GM12878 (cell line): ENCODE measurements around the gene PACS1. TPM values are rescaled to one million over a fixed set of nuclear protein-coding genes. Genes with fewer than 3 reads are reported as not detected.

Experiments
- ATAC-seq: fragments of 200-7000 bp; cut with Tn5 transposase; 3 replicates; pipeline ENCODE4 v1.9.1; 2020; ENCODE audit warnings: mild to moderate bottlenecking, moderate library complexity
- BruUV-seq: library from RNA; stranded (reverse); fragments of 400-500 nt; replicated peaks from 2 replicates; lab custom pipeline; 2021; lab: Mats Ljungman, UMichigan
- CTCF ChIA-PET: fragments of 300-600 bp; sonication (Branson Sonifier 250); formaldehyde crosslinking; extraction: SDS; loops from one replicate; lab custom pipeline; 2021; ENCODE audit warnings: inconsistent platforms; lab: Yijun Ruan, JAX
- POLR2A ChIA-PET: fragments of 350-600 bp; formaldehyde crosslinking; extraction: SDS; loops from one replicate; lab custom pipeline; 2021; ENCODE audit warnings: inconsistent platforms; lab: Charles Lee
- RAD21 ChIA-PET: fragments of 300-600 bp; sonication (Branson Sonifier 250); formaldehyde crosslinking; loops from one replicate; lab custom pipeline; 2023; ENCODE audit warnings: antibody characterized with exemption; ENCODE audit not compliant: unreplicated experiment; lab: Charles Lee
- SMC1A ChIA-PET: fragments of 300-600 bp; sonication (Branson Sonifier 250); formaldehyde crosslinking; loops from one replicate; lab custom pipeline; 2023; ENCODE audit not compliant: unreplicated experiment, uncharacterized antibody; lab: Charles Lee
- DNase-seq: peaks from one replicate; pipeline ENCODE4 v3.0.0-alpha.2; 2011; ENCODE audit warnings: low read depth, low spot score
- FAIRE-seq: peaks from 3 replicates; lab custom pipeline; 2011; peaks lifted over from hg19 to GRCh38; lab: Jason Lieb, UNC
- H2AFZ ChIP-seq: 2 replicates; pipeline ENCODE4 v1.6.0; 2011; ENCODE audit warnings: low read depth, low read length, control low read depth; ENCODE audit not compliant: control insufficient read depth
- H3K27ac ChIP-seq: 2 replicates; pipeline ENCODE4 v1.5.1; 2011; ENCODE audit warnings: control low read depth; ENCODE audit not compliant: control insufficient read depth, insufficient read depth
- H3K27me3 ChIP-seq, 2 experiments: replicated peaks in 1 of 2; 2 replicates each; pipeline versions ENCODE4 v1.6.0 to v1.6.1; 2011; ENCODE audit warnings: low read length in 1 of 2; ENCODE audit not compliant: control insufficient read depth in 2 of 2, insufficient read depth in 2 of 2
- H3K36me3 ChIP-seq, 2 experiments: 2 replicates each; pipeline ENCODE4 v1.5.1; 2011; ENCODE audit warnings: low read length in 1 of 2; ENCODE audit not compliant: control insufficient read depth in 2 of 2, insufficient read depth in 2 of 2
- H3K4me1 ChIP-seq: 2 replicates; pipeline ENCODE4 v1.6.1; 2011; ENCODE audit warnings: mild to moderate bottlenecking, low read length, moderate library complexity, mixed read lengths; ENCODE audit not compliant: control insufficient read depth, insufficient read depth
- H3K4me2 ChIP-seq: 2 replicates; pipeline ENCODE4 v1.6.0; 2011; ENCODE audit warnings: control low read depth; ENCODE audit not compliant: control insufficient read depth, insufficient read depth
- H3K4me3 ChIP-seq: fragments of 200-600 bp; sonication (generic); 2 replicates; pipeline ENCODE4 v1.5.1; 2016
- H3K79me2 ChIP-seq: 2 replicates; pipeline ENCODE4 v1.6.0; 2011; ENCODE audit warnings: low read length; ENCODE audit not compliant: control insufficient read depth, insufficient read depth
- H3K9ac ChIP-seq: 2 replicates; pipeline ENCODE4 v1.8.0; 2011; ENCODE audit warnings: low read length, control low read depth, mixed read lengths; ENCODE audit not compliant: control insufficient read depth, insufficient read depth
- H3K9me3 ChIP-seq: replicated peaks from 3 replicates; pipeline ENCODE4 v1.5.1; 2011; ENCODE audit warnings: mild to moderate bottlenecking, low read length; ENCODE audit not compliant: control insufficient read depth, insufficient read depth
- H4K20me1 ChIP-seq: 2 replicates; pipeline ENCODE4 v1.6.0; 2011; ENCODE audit not compliant: control insufficient read depth, insufficient read depth
- CHD4 ChIP-seq: fragments of 200-600 bp; sonication (generic); IDR thresholded peaks from 2 replicates; pipeline ENCODE4 v1.6.1; 2016; ENCODE audit warnings: mild to moderate bottlenecking
- IRF3 ChIP-seq: fragments of 450-650 bp; IDR thresholded peaks from 2 replicates; pipeline ENCODE4 v1.6.1; 2014; ENCODE audit warnings: mild to moderate bottlenecking
- KAT2A ChIP-seq: conservative IDR thresholded peaks from 2 replicates; pipeline ENCODE4 v1.6.1; 2011; ENCODE audit warnings: low read depth, low read length; ENCODE audit not compliant: control insufficient read depth
- PAX5 ChIP-seq: IDR thresholded peaks from 2 replicates; pipeline ENCODE4 v1.6.1; 2011; ENCODE audit warnings: low read depth, low read length, borderline replicate concordance
- PBX3 ChIP-seq: IDR thresholded peaks from 2 replicates; pipeline ENCODE4 v1.6.1; 2011; ENCODE audit warnings: mild to moderate bottlenecking, low read depth, low read length, moderate library complexity; ENCODE audit not compliant: insufficient replicate concordance
- SMAD1 ChIP-seq: fragments of 450-650 bp; IDR thresholded peaks from 2 replicates; pipeline ENCODE4 v1.6.1; 2018; ENCODE audit warnings: mild to moderate bottlenecking, low read depth; ENCODE audit not compliant: partially characterized antibody
- SRF ChIP-seq, 2 experiments: IDR thresholded peaks; 2 replicates each; pipeline ENCODE4 v1.6.1; 2011; ENCODE audit warnings: low read depth in 2 of 2, low read length in 2 of 2, mild to moderate bottlenecking in 1 of 2, moderate library complexity in 1 of 2
- YY1 ChIP-seq: IDR thresholded peaks from 2 replicates; pipeline ENCODE4 v1.6.1; 2011; ENCODE audit warnings: low read depth, mild to moderate bottlenecking, low read length
- ZBTB33 ChIP-seq: fragments of 450-650 bp; IDR thresholded peaks from 2 replicates; pipeline ENCODE4 v1.6.1; 2017; ENCODE audit warnings: mild to moderate bottlenecking
- WGBS: methylation state at CpG from one replicate; pipeline ENCODE4 v1.1.6; 2016; ENCODE audit warnings: low lambda C conversion rate; ENCODE audit not compliant: insufficient replicate concordance, insufficient coverage; ENCODE audit errors: missing lambda C conversion rate; 5-methylcytosine and 5-hydroxymethylcytosine counted together
- in situ Hi-C: fragments of 300-500 bp; cut with MboI; formaldehyde crosslinking; loops from 9 replicates; pipeline ENCODE4 v1.14.3; 2018; ENCODE audit warnings: mixed read lengths
- intact Hi-C: fragments of 100-400 bp; cut with micrococcal nuclease; formaldehyde crosslinking; loops from one replicate; pipeline ENCODE4 v1.14.2; 2022; ENCODE audit not compliant: unreplicated experiment
- polyA plus RNA-seq, 11 experiments: library from polyadenylated mRNA; depleted of rRNA in 4 of 11; unstranded in 6 of 11; stranded (reverse) in 5 of 11; fragments of >200 nt; fragmentation: Nextera tagmentation in 4 of 11; fragmentation: Illumina TruSeq in 1 of 11; extraction: Ambion mirVana in 4 of 11; extraction: Trizol in 1 of 11; gene quantifications; 1 replicate in 1 of 11; 2 replicates in 10 of 11; pipeline versions ENCODE4 v1.2.1 to v1.2.3, GENCODE V29; 2011 to 2016; ENCODE audit warnings: inconsistent platforms in 2 of 11, missing spikeins in 2 of 11, low read depth in 1 of 11
- total RNA-seq, 4 experiments: library from RNA; depleted of rRNA in 3 of 4; stranded (reverse); fragments of >200 nt in 3 of 4; fragmentation: Illumina TruSeq in 1 of 4; extraction: Trizol in 1 of 4; gene quantifications; 2 replicates each; pipeline versions ENCODE4 v1.2.1 to v1.2.3, GENCODE V29; 2013 to 2021

Gene PACS1
- total and polyA plus RNA-seq, 10 of the 15 experiments (the other 5 are each of a cell fraction or from before 2014, with no cell fraction given), result 1.1 to 74.3 (median 17.9) TPM

- TF ChIP-seq PBX3, result no peak
- no peak for TF ChIP-seq PAX5
- no peak for TF ChIP-seq CHD4
- TF ChIP-seq IRF3, result no peak
- no peak for TF ChIP-seq KAT2A
- TF ChIP-seq, all 136 proteins: peak for 0
Measured at GRCh38 chr11:66066751-66067150, 3.3 kb upstream of the PACS1 start (continued).

GRCh38 chr11:66067640-66068039, 2.4 kb upstream of the PACS1 start:
- WGBS, result 89% methylated on average over 4 of the region's 4 CpGs
- no peak overlapping the region for H3K9ac ChIP-seq
- peaks cover 20 to 52% of the 10 kb centered on the region in 2 experiments for H3K36me3 ChIP-seq
- H3K4me1 ChIP-seq, result peaks cover 21% of the 10 kb centered on the region
- intact Hi-C loops, result loop anchor here (2.0 kb wide), 1 partner anchor 59 kb away; no protein-coding TSS in a partner anchor
- no peak for ATAC-seq
- H3K27ac ChIP-seq, result no peak overlapping the region
- BruUV-seq, result no TSS peak
- H4K20me1 ChIP-seq, result no peaks in the 10 kb centered on the region
- H3K79me2 ChIP-seq, result peaks cover 27% of the 10 kb centered on the region
- SMC1A ChIA-PET, result interaction anchor here (0.6 to 17.7 kb wide), 11 partner anchors 8 to 154 kb away, joined by 3 to 265 read pairs (median 8); partner anchors contain the start of gene SF3B2
- in situ Hi-C loops, result loop anchor here (5.0 kb wide), 1 partner anchor 65 kb away; no protein-coding TSS in a partner anchor
- no peaks in the 10 kb centered on the region for H3K27me3 ChIP-seq
- TF ChIP-seq SMAD1 (no peak), ZBTB33 (no peak), SRF (IDR thresholded peaks at IDR 0.05; ENCODE audit: low read depth in 2 of 2, low read length in 2 of 2) (no peak), YY1 (no peak)
- TF ChIP-seq, all 136 proteins: peak for 0
- FAIRE-seq, result no peak
- no peak overlapping the region for H3K4me3 ChIP-seq
- no peak overlapping the region for H2AFZ ChIP-seq
- H3K4me2 ChIP-seq, result no peak overlapping the region
- RAD21 ChIA-PET, result interaction anchor here (0.9 to 7.3 kb wide), 10 partner anchors 10 to 154 kb away, joined by 3 to 81 read pairs (median 5); partner anchors contain the start of gene SF3B2
- POLR2A ChIA-PET, result interaction anchor here (0.6 to 6.3 kb wide), 11 partner anchors 9 to 178 kb away, joined by 3 to 56 read pairs (median 4); partner anchors contain the start of gene SF3B2
- DNase-seq, result no peak
- peaks cover 6% of the 10 kb centered on the region; the same call in 2 of the 3 replicates for H3K9me3 ChIP-seq
- CTCF ChIA-PET, result interaction anchor here (0.6 to 20.0 kb wide), 19 partner anchors 9 to 356 kb away, joined by 3 to 195 read pairs (median 12); partner anchors contain the start of genes KAT5 and SF3B2
